ENCODE results near the gene PSIP1.
"Not testable (repeated sequence)": the region's sequence is repeated elsewhere in the genome, so short reads cannot be mapped to it uniquely, and the experiment has no call there.

The PSIP1 gene

DNA sequence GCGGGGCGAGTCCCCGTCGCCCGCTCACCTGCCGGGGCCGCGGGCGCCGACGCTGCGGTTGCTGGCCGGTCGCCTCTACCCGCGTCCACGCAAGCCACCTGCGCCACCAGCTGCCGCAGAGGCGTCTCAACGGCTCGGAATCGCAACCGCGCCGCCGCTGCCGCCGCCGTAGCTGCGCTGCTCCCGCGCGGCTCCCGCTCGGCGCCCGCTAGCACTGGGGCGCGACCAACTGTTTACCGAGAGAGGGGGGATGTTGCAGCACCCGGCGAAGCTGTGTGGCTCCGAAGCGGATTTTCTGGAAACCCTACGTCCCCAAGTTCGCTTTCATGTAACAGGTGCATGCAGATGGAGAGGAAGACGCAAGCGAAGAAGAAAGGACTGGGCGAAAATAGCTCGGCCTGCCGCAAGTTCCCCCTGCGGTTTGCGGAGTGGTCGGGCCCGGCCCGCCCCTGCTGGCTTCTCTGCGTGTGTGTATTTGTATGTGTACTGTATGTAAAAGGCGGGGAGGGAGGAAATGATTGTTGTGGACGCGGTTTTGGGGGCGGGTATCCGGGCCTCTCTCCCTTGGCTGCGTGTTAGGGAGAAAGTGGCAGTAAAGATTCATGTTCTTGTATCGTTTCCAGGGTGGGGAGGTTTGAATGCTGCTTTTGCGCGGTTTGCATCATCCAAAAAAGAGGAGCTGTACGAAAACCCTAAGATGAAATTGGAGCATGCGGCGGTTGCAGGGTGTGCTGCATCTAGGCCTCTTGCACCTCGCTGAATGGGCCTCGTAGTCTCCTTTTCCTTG, at the start of gene PSIP1:
Gene PSIP1 (minus strand): TSS at position 182 of the 787 bp plus-strand sequence. CDS start 782 bp downstream, outside the sequence.
- peak; percentile 70 for DNase-seq (ENCODE audit: low read depth)

DNA sequence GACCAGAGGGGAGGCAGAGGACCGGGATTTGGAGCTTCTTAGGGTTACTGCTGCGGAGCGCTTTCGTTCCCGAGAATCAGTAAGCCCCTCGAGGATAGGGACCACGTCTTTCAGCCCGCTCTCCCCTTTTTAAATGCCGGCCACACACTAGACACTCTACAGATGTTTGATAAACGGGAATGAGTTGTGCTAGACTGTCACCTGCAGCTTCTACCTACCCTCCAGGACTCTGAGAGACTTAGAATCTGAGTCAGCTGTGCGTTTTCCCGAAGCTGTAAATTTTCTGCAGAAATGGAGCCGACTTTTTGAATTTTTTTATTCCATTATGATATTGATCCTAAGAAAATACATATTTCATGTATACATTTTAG, 42.7 kb upstream of the PSIP1 start:
- no peak for DNase-seq (ENCODE audit: low read depth)

DNA sequence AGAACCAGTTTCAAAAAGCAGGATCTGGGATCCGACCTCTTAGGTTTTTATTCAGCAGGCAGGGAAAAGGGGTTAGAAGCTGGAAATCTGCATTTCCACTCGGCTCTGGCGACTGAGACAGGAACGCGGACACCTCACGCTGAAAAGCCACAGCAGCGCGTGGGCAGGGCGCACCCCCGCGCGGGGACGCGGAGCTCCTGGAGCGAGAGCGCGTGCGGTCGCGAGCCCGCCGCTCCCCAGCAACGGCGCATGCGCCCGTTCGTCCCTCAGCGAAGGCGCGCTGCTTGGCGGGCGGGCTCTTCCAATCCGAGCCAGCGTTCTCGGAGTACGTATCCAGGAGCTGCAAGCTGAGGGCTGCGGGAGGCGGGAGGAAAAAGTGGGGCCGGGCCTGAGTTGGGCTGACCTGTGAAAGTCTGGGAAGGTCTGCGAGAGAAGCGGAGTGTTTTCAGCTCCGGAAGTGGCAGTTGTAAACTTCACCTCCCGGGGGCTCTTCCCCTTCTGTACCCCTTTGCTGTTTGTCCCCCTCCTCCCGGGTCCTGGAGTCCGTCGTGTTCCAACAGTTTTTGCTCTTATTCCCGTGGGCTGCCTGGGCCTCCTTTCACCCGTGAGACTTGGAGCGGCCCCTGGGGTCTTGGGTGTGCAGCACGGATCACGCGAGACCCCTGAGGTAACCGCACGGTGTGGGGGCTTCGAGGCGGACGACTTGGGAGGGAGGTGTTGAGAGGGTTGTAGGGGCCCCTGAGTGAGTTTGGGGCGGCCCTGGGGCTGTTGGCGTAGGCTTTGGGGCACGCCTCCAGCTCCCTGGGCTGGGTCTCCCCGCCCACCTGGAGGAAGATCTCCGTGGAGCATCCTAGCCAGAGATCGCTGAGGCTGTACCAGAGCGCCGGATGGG, 42.1 kb upstream of the PSIP1 start, which contains the start of gene CCDC171:
Gene CCDC171 (plus strand): TSS at position 408 of the 892 bp plus-strand sequence. CDS start 11,046 bp downstream, outside the sequence.
- DNase-seq (ENCODE audit: low read depth) = peak; percentile 79

DNA sequence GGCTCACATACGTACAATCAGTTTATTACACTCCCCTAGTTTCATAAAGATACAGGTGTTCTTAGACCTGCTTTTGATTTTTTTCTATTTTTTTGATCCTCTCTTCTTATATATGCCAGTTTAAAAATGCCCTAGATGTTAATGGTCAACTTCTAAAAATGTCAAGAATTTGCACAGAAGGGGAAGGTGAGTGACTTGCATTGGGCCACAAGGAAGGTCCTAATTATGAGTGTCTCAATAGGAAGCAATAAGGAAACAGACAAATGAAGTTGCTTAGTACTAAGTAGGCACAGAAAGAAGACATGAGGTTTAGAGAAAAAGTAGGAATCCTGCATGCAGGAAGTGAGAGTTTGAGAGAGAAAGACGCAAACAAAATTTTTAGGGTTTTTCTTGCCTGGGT, 38.8 kb upstream of the PSIP1 start:
- no peak for DNase-seq (ENCODE audit: low read depth)

DNA sequence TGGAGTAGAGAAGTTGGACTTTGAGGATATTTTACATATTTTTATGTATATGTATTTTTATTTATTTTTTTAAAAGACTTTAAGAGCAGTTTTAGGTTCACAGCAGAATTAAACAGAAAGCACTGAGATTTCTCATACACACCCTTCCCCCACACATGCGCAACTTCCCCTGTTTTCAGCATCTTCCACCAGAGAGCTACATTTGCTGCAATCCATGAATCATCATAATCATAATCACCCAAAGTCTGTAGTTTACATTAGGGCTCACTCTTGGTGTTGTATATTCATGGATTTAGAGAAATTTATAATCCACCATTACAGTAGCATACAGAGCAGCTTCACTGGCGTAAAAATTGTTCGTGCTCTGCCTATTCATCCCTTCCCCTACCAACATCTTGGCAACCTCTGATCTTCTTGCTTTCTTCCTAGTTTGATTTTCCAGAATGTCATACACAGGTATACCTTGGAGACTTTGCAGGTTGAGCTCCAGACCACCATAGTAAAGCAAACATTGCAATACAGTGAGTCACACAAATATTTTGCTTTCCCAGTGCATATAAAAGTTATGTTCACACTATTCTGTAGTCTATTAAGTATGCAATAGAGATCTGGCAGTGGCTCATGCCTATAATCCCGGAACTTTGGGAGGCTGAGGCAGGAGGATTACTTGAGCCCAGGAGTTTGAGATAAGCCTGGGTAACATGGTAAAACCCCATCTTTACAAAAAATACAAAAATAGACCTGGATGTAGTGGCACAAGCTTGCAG, 32.5 kb upstream of the PSIP1 start:
- DNase-seq (ENCODE audit: low read depth) = no peak

DNA sequence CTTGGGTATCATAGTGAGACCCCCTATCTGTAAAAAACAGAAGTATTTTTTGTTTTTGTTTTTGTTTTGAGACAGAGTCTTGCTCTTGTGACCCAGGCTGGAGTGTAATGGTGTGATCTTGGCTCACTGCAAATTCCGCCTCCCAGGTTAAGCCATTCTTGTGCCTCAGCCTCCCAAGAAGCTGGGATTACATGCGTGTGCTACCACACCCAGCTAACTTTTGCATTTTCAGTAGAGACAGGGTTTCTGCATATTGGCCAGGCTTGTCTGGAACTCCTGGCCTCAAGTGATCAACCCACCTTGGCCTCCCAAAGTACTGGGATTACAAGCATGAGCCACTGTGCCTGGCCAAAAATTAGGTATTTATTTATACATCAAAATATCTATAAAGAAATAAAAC, 31.9 kb upstream of the PSIP1 start:
- DNase-seq (ENCODE audit: low read depth) = no peak

DNA sequence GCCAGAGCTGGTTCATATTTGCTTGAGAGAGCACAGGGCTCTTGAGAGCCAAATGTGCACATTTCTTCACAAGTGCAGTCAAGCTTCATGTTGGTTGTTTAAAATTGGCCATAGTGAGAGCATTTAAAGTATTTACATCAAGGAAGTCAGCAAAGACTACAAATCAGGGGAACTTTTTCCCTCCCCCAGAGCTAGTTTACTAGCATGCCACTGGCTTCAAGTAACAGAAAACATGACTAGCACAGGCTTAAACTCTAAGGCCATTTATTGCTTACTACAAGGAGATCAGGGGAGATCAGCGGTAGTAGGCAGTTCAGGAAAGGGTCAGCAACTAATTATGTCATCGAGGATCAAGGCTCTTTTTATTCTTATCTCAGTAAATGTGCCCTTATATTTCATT, 31.1 kb upstream of the PSIP1 start:
- no peak for DNase-seq (ENCODE audit: low read depth)

DNA sequence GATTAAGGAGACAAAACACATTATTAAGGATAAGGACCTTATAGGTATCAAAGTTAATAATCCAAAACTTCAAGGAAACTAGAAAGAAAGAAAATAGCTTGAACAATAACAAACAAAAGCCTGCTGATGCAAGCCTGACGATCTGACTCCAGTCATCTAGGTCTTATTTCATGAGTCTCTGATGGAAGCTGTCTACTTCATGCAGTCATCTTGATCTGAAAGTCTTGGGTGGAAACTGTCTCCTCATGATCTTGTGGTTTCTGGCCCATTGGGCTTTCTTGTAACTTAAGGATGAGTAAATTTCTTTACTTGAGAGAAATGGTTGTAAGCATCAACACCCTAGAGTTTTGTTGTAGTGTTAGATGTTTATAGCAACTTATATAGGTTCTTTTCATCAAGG, 20.6 kb upstream of the PSIP1 start:
- DNase-seq (ENCODE audit: low read depth) = no peak

DNA sequence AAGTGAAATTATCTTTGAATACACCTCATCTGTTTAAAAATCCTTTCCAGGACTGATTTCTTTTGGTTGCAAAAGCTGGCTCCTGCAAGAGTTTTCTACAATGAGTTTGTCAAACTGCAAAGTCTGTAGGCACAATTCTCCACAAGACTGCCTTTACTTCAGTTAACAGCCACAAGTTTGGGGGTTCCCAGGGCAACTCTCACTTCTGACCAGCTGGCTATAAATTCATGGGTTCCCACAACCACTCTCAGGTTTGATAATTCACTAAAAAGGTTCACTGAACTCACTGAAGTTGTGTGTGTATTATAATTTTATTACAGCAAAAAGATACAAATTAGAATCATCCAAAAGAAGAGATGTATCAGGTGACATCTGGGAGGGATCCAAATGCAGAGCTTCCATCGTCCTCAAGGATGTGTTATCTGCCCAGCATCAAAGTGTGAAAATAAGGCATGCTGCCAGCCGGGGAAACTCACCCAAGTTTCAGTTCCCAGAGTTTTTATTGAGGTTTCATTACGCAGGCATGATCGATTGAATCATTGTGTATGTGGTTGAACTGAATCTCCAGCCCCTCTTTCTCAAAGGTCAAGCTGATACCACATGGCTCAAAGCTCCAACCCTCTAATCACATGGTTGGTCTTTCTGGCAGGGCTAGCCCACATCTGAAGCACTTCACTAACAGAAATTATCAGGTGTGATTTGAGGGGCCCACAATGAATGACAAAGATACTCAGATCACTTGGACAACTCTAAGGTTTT, 19.0 kb upstream of the PSIP1 start:
- no peak for DNase-seq (ENCODE audit: low read depth)

DNA sequence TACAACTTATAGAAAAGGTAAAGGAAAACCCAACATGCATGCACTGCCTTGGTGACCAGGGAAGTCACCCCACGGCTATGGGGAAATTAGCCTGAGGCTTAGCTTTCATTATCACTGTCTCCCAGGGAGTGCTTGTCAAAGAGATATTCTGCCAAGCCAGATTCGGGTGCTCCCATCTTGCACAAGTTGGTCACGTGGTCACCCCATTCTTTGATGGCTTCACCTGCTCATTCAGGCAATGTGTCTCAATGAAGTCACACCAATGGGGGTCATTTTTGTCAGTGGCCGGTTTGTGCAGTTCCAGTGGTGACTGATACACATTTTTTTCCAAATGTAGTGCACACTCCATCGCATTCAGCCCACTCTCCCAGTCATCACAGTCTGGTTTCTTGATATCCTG, 16.3 kb upstream of the PSIP1 start:
- DNase-seq (ENCODE audit: low read depth) = not testable (repeated sequence)

DNA sequence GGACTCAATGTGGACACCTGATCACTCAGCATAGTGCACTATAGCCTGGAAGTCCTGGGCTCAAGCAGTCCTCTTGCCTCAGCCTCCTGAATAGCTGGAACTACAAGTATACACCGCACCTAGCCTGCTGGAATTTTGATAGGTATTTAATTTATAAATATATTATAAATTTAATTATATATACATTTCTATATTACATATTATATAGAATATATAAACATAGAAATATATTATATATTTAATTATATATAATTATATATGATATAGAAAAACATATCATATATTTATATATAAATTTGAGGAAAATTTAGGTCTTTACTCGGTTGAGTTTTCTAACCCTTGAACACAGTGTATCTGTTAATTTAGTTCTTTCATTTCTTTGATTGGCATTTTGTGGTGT, 15.2 kb upstream of the PSIP1 start:
- no peak for DNase-seq (ENCODE audit: low read depth)

DNA sequence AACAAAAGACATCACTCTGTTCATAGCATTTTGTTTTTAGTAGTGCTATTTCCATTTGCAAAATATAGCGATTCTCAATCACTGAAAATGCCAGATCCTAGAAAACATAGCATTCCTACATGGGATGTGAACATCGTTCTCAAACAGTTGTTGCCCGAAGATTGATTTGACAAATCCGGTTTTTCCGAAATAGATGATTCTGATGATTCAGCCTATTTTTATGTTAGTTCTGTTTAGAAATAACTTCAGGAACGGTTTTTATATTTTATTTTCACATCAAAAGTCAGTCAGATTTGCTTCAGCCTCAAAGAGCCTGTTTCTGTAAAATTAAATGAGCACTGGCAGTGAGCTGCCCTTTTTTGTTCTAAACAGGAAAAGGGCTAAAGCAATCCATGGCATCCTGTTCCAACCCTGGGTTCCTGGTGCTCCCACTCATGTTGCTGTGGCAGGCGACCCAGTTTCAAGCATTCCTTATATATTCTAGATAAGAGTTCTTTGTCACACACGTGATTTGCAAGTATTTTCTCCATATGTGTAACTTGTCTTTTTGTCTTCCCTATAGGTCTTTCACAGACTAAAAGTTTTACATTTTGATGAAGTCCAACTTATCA, 14.2 kb upstream of the PSIP1 start:
- no peak for DNase-seq (ENCODE audit: low read depth)

DNA sequence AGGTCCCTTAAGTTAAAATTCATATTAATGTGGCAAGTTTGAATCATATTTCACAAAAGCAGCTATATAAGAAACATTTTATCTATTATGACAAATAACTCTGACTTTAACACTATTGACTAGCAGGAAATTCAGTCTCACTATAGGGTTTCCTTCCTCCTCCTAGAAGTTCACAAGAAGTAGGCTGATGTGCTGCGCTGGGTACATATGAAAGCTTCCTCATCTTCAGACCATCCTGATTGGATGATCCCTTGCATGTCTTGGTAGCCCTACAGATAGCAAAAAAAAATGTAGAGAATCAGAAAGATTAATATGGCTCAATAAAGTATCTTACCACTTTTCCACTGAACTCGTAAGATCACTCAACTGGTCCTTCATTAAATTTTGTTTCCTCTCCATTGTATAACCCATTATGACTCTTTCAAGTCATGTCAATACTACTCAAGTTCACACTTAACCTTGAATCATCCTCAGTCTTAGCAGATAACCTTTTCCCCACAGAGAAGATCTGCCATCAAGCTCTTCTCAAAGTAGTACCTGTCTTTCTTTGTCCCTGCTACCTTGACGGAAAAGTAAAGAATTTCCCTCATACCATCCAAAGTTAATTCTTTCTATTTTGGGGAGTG, 11.5 kb upstream of the PSIP1 start:
- no peak for DNase-seq (ENCODE audit: low read depth)

DNA sequence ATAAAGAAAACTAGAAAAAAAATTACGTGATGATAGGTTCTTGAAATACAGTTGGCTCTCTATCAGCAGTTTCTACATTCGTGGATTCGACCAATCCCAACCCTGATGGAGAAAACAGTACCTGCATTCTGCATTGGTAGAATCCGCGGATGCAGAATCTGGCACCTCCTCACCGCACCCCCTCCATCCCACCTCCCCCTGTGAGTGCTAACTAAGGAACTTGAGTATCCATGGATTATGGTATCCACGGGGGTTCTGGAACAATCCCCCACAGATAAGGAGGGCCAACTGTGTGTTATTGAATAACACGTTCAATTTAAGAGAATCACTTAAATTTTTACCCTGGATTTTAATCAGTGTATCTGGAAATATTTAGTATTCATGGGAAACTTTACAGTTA, 10.5 kb upstream of the PSIP1 start:
- no peak for DNase-seq (ENCODE audit: low read depth)

DNA sequence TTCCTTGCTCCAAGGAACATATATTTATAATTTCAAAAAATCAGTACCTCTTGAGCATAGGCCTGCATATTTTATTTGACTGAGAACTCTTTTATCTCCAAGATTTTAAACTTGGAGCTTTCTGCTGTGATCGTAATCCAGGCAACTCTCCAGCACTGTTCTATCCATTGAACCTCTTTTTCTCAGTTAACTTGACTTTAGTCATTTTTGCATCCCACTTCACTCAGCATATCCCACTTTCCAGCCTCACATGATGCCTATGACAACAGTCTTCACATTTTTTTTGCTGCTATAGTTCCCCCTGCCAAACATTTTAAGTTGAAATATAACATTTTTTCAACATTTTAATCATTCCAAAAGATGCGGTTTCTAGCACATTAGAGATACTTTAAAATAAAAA, 9.1 kb upstream of the PSIP1 start:
- DNase-seq (ENCODE audit: low read depth) = no peak

DNA sequence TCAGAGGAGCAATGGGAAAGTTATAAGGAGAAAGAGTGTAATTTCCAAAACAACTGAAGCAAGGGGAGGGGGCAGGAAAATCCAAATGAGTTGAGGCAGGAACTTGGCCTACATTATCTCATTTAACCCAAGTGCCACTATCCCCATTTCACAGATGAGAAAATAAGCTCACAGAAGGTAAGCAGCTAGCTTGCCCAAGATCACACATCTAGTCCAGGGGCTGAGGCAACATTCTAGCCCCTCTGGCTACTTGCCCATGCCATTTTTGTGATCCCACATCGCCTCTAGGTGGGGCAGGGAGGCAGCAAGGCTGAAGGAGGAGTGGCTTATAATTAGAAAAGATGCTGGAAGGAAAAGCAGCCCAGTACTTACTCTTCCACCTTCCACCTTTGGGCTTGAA, 2.6 kb upstream of the PSIP1 start:
- no peak for DNase-seq (ENCODE audit: low read depth)

DNA sequence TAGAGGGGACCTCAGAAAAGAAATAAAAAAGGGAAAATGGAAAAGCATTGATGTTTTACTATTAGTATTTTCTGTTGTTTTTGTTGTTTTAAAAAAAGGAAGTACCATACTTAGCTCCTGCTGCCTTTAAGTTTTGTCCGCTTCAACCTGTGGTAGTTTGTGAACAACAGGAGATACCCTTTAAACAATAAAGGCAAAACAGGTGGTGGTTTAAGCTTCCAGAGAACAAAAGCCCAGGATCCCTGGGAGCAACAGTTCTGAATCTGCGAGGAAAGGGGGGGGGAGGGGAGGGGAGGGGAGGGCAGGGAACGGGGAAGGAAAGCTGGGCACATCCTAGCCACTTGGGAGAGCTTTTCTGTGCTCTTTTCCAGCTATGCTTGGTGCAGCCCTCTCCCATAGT, 2.1 kb upstream of the PSIP1 start:
- no peak for DNase-seq (ENCODE audit: low read depth)

DNA sequence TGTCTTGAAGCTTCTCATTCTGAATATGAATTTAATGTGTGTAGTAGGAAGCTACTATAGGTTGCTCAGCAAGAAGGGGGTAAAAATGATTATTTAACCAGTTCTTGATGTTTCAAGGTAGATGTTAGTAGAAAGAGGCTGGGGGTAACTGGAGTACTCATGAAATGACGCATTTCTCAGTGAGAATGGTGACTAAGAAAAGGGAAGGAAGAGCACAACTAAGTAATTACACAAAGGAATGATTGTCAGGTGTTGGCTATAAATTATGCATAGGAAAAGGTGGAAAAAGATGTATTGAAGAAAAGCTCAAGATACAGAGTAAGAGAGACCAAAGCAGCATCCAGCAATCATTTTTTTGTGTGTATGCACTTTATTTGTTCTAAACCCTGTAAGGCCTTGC, 1.4 kb upstream of the PSIP1 start:
- no peak for DNase-seq (ENCODE audit: low read depth)

DNA sequence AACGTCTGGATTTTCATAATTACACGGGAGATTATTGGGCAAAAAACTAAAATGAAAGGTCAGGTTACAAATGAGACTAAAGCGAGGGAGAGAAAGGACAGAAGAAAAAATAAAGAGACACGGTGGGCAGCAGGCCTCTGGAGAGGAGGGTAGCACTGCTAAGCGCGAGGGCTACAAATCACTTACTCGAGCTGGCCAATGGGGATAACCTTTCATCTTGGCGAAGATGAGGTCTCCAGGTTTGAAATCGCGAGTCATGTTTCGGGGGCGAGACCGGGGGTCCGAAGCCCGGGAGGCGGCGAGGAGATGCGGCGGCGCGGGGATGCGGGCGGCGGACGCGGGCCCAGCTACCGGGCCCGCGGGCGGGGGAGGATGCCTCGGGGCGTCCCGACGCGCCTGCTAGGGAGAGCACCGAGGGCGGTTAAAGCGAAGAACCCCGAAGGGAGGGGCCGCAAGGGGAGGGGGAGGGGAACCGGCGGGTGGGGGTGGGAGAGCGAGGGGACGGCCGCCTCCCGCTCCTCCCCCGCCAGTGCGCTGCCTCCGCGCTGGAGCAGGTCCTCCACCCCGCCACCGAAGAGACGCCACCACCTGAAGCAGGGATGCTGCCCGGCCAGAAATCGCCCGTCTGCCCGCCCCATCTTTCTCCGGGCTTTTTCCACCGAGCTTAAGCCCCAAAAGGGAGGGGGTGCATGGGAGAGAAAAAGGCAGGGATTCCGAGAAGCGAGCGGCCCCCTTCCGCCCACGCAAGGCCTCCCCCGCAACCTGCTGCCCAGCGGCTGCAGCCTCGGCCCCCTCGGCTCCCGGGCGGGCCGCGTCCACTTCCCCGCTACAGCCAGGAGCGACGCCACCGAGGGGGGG, 610 bp downstream of the PSIP1 start:
- peak; percentile 52 for DNase-seq (ENCODE audit: low read depth)

DNA sequence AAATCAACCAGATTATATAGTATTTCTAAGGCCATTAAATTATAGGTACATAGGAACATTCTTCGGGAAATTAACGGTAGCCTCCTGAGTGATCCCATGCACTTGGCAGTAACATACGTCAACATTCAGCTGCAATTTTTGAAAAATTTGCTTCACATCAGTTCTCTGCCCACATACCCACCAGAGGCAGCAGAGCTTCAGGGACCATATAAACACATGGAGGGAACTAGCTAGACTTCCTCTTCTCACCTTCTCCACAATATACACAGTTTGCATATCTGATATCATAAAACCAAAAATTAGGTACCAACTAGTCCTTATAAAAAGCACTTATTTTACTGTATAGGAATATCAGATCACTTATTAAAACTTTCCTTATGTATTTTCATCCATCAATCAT, 4.8 kb downstream of the PSIP1 start:
- no peak for DNase-seq (ENCODE audit: low read depth)
